ENCODE data around the gene CTNNA3.
"Not testable (repeated sequence)": the region's sequence is repeated elsewhere in the genome, so short reads cannot be mapped to it uniquely, and the experiment has no call there.

The CTNNA3 gene

GRCh38 chr10:67506757-67507091 is 189.3 kb downstream of the CTNNA3 start:
- no peak for DNase-seq (ENCODE audit: low read depth in 2 of 2)

GRCh38 chr10:67506083-67506756 is 189.8 kb downstream of the CTNNA3 start:
- no peak for DNase-seq (ENCODE audit: low read depth in 2 of 2)

GRCh38 chr10:67492317-67493019 is 203.5 kb downstream of the CTNNA3 start:
- DNase-seq (ENCODE audit: low read depth in 2 of 2), result no peak

- DNase-seq (ENCODE audit: low read depth in 2 of 2), result no peak
Measured at GRCh38 chr10:67487906-67488619, 207.9 kb downstream of the CTNNA3 start.

GRCh38 chr10:67487199-67487598 is 208.8 kb downstream of the CTNNA3 start:
- no peak for DNase-seq (ENCODE audit: low read depth in 2 of 2)

GRCh38 chr10:67477868-67478267 is 218.1 kb downstream of the CTNNA3 start:
- DNase-seq (ENCODE audit: low read depth in 2 of 2), result no peak

GRCh38 chr10:67476201-67476600 is 219.8 kb downstream of the CTNNA3 start:
- no peak for DNase-seq (ENCODE audit: low read depth in 2 of 2)

GRCh38 chr10:67473850-67474633 is 222.0 kb downstream of the CTNNA3 start:
- no peak for DNase-seq (ENCODE audit: low read depth in 2 of 2)

GRCh38 chr10:67471022-67471421 is 225.0 kb downstream of the CTNNA3 start:
- no peak for DNase-seq (ENCODE audit: low read depth in 2 of 2)

GRCh38 chr10:67464278-67464677 is 231.7 kb downstream of the CTNNA3 start:
- DNase-seq (ENCODE audit: low read depth in 2 of 2), result no peak

- DNase-seq (ENCODE audit: low read depth in 2 of 2), result no peak
Measured at GRCh38 chr10:67452892-67453291, 243.1 kb downstream of the CTNNA3 start.

GRCh38 chr10:67438605-67439304 is 257.2 kb downstream of the CTNNA3 start:
- DNase-seq (ENCODE audit: low read depth in 2 of 2), result no peak

GRCh38 chr10:67433276-67433675 is 262.7 kb downstream of the CTNNA3 start:
- no peak for DNase-seq (ENCODE audit: low read depth in 2 of 2)

GRCh38 chr10:67402620-67403019 is 293.4 kb downstream of the CTNNA3 start:
- no peak for DNase-seq (ENCODE audit: low read depth in 2 of 2)

- no peak for DNase-seq (ENCODE audit: low read depth in 2 of 2)
Measured at GRCh38 chr10:67401711-67402110, 294.3 kb downstream of the CTNNA3 start.

GRCh38 chr10:67386841-67387533 is 309.0 kb downstream of the CTNNA3 start:
- DNase-seq (ENCODE audit: low read depth in 2 of 2), result not testable (repeated sequence)

GRCh38 chr10:67386260-67386659 is 309.7 kb downstream of the CTNNA3 start:
- no peak for DNase-seq (ENCODE audit: low read depth in 2 of 2)

- no peak for DNase-seq (ENCODE audit: low read depth in 2 of 2)
Measured at GRCh38 chr10:67385566-67385965, 310.4 kb downstream of the CTNNA3 start.

- DNase-seq (ENCODE audit: low read depth in 2 of 2), result no peak
Measured at GRCh38 chr10:67385089-67385488, 310.9 kb downstream of the CTNNA3 start.

GRCh38 chr10:67331121-67331910 is 364.7 kb downstream of the CTNNA3 start:
- DNase-seq (ENCODE audit: low read depth in 2 of 2), result no peak

All from fibroblast of skin of left quadriceps (primary cell).